Measurements from ENCODE around the gene PCDHGA1. TPM values are rescaled to one million over a fixed set of nuclear protein-coding genes. Genes with fewer than 3 reads are reported as not detected.

Gene PCDHGA1
- total RNA-seq, 1 experiment from 2014 or later = 0.63 TPM

- Histone ChIP-seq H3K4me1 (ENCODE audit: insufficient read depth, low read length) (peaks cover 10% of the 10 kb centered on the region), H4K5ac (ENCODE audit: insufficient read length, low read depth, low read length) (no peak overlapping the region), H3K56ac (ENCODE audit: insufficient read length, low read depth, low read length) (no peak overlapping the region), H3K23me2 (ENCODE audit: insufficient read length, low read depth, low read length, poor library complexity, severe bottlenecking) (peaks cover 18% of the 10 kb centered on the region), H3K4me2 (ENCODE audit: insufficient read depth, insufficient read length, low read length) (no peak overlapping the region), H4K8ac (replicated peaks; ENCODE audit: insufficient read length, low read depth, low read length) (no peak overlapping the region), H2BK5ac (ENCODE audit: insufficient read length, low read length) (no peak overlapping the region), H3K18ac (ENCODE audit: insufficient read length, low read depth, low read length) (no peak overlapping the region), H3K23ac (ENCODE audit: insufficient read length, low read depth, low read length) (no peak overlapping the region), H3K27ac (ENCODE audit: insufficient read length, low read depth, low read length) (no peak overlapping the region), H4K20me1 (ENCODE audit: control insufficient read depth, insufficient read depth, insufficient read length) (no peaks in the 10 kb centered on the region), H2BK12ac (ENCODE audit: insufficient read length, low read depth, low read length) (no peak overlapping the region), H2BK20ac (ENCODE audit: low read depth, low read length, poor library complexity, severe bottlenecking) (no peak overlapping the region), H3K79me2 (ENCODE audit: insufficient read depth, low read length) (no peaks in the 10 kb centered on the region; the same call in 1 of the 2 replicates), H2AK5ac (ENCODE audit: insufficient read length, low read length) (no peak overlapping the region), H4K91ac (ENCODE audit: insufficient read length, low read depth, low read length) (no peak overlapping the region), H2BK15ac (ENCODE audit: low read depth, low read length) (no peak overlapping the region), H3K4ac (ENCODE audit: low read depth, low read length) (no peak overlapping the region), H3K14ac (ENCODE audit: insufficient read depth, low read length) (no peak overlapping the region), H3K9me3 (ENCODE audit: control insufficient read depth, low read depth, low read length) (no peaks in the 10 kb centered on the region), H3K9ac (ENCODE audit: extremely low read depth, insufficient read length, low read length) (no peak overlapping the region), H3T11ph (ENCODE audit: low read length) (no peak overlapping the region), H2AFZ (ENCODE audit: low read length) (no peak overlapping the region), H3K79me1 (ENCODE audit: insufficient read depth, low read depth, low read length, poor library complexity, severe bottlenecking) (no peaks in the 10 kb centered on the region), H2BK120ac (ENCODE audit: low read depth, low read length, poor library complexity, severe bottlenecking) (no peak overlapping the region), H3K27me3 (ENCODE audit: insufficient read depth, low read length) (peaks cover 12% of the 10 kb centered on the region; the same call in 1 of the 2 replicates)
- no peaks in the 10 kb centered on the region for H3K9me3 Mint-ChIP-seq
- H3K27me3 Mint-ChIP-seq (ENCODE audit: low read depth) = peaks cover 19% of the 10 kb centered on the region
- H3K4me3 Mint-ChIP-seq = no peak overlapping the region
- H3K4me1 Mint-ChIP-seq = peaks cover 28 to 35% of the 10 kb centered on the region in 2 experiments
- TF ChIP-seq CTCF (conservative IDR thresholded peaks at IDR 0.05) = no peak
- H3K27ac Mint-ChIP-seq = no peak overlapping the region
- H3K36me3 Mint-ChIP-seq (ENCODE audit: insufficient read depth in 1 of 3, low read depth in 3 of 3) = peaks cover 15 to 22% (median 16%) of the 10 kb centered on the region in 3 experiments; a peak in 6 of 7 replicates
- DNase-seq = no peak
- WGBS (ENCODE audit: extremely low coverage, insufficient read length, low lambda C conversion rate) = no CpG with 5 or more reads among the region's 10 CpGs
Measured at GRCh38 chr5:141490271-141490670, 160.0 kb downstream of the PCDHGA1 start.
